Prostate gland (tissue), 2 donors: Measurements from ENCODE around the gene RASSF1. TPM values are rescaled to one million over a fixed set of nuclear protein-coding genes. Genes with fewer than 3 reads are reported as not detected.

Experiments used
- DNase-seq: peaks from one replicate; pipeline ENCODE4 v3.0.0-alpha.2; 2019; ENCODE audit warnings: low spot score
- H3K27ac ChIP-seq, 2 donors: fragments of 200-600 bp; sonication (generic); 2 replicates each; pipeline ENCODE4 v1.5.1; 2017 to 2019
- H3K27me3 ChIP-seq: fragments of 200-600 bp; sonication (generic); replicated peaks from 2 replicates; pipeline ENCODE4 v1.5.1; 2019; ENCODE audit not compliant: insufficient read depth
- H3K36me3 ChIP-seq, 2 donors: fragments of 200-600 bp; sonication (generic); 1 replicate in 1 of 2; 2 replicates in 1 of 2; pipeline versions ENCODE4 v1.5.1 to v1.8.1; 2017 to 2019
- H3K4me1 ChIP-seq: fragments of 200-600 bp; sonication (generic); replicated peaks from 2 replicates; pipeline ENCODE4 v1.5.1; 2019
- H3K4me3 ChIP-seq, 2 donors: fragments of 200-600 bp; sonication (generic); 2 replicates each; pipeline ENCODE4 v1.5.1; 2017 to 2019
- H3K9me3 ChIP-seq: fragments of 200-600 bp; sonication (generic); 2 replicates; pipeline ENCODE4 v1.5.1; 2017
- CTCF ChIP-seq, 4 experiments: fragments of 200-600 bp in 2 of 4; fragments of 450-650 bp in 2 of 4; sonication (generic) in 2 of 4; IDR thresholded peaks; 1 replicate in 3 of 4; 2 replicates in 1 of 4; pipeline ENCODE4 v1.5.1; 2016 to 2019; ENCODE audit warnings: antibody characterized with exemption in 4 of 4, mild to moderate bottlenecking in 2 of 4, moderate library complexity in 2 of 4
- POLR2A ChIP-seq: fragments of 450-650 bp; IDR thresholded peaks from one replicate; pipeline ENCODE4 v1.6.1; 2016; ENCODE audit warnings: antibody characterized with exemption, mild to moderate bottlenecking
- POLR2AphosphoS5 ChIP-seq: sonication (generic); formaldehyde crosslinking; IDR thresholded peaks from one replicate; pipeline ENCODE4 v1.6.1; 2017; ENCODE audit warnings: antibody characterized with exemption
- WGBS: methylation state at CpG from one replicate; pipeline ENCODE4 v1.1.5; 2018; 5-methylcytosine and 5-hydroxymethylcytosine counted together
- intact Hi-C: fragments of 100-400 bp; cut with DNase I; formaldehyde crosslinking; loops from one replicate; pipeline ENCODE4 v1.14.2; 2022
- total RNA-seq, 2 donors: library from RNA; depleted of rRNA; stranded (reverse); fragments of >200 nt; gene quantifications; one replicate each; pipeline ENCODE4 v1.1.0, GENCODE V29; 2016

RASSF1 gene
- total RNA-seq, 2 donors from 2014 or later, result 23.8 to 36.6 TPM

- peaks cover 20% of the 10 kb centered on the region for H3K4me1 ChIP-seq
- 39% methylated on average over 4 of the region's 4 CpGs for WGBS
- no peak for TF ChIP-seq CTCF (IDR thresholded peaks at IDR 0.05)
- no peak for TF ChIP-seq POLR2AphosphoS5
- TF ChIP-seq POLR2A, result no peak
- no peak for DNase-seq
- intact Hi-C loops, result loop anchor here (2.0 to 5.0 kb wide), 2 partner anchors 62 to 86 kb away; partner anchors contain the start of gene GNAI2
- H3K4me3 ChIP-seq, result no peak overlapping the region
- no peaks in the 10 kb centered on the region for H3K27me3 ChIP-seq
- peak overlapping the region; percentile 88 to 95 for H3K27ac ChIP-seq
- no peaks in the 10 kb centered on the region for H3K9me3 ChIP-seq
- no peaks in the 10 kb centered on the region for H3K36me3 ChIP-seq
These were observed 17.5 kb downstream of the RASSF1 start for GRCh38 chr3:50323092-50323600.

DNA sequence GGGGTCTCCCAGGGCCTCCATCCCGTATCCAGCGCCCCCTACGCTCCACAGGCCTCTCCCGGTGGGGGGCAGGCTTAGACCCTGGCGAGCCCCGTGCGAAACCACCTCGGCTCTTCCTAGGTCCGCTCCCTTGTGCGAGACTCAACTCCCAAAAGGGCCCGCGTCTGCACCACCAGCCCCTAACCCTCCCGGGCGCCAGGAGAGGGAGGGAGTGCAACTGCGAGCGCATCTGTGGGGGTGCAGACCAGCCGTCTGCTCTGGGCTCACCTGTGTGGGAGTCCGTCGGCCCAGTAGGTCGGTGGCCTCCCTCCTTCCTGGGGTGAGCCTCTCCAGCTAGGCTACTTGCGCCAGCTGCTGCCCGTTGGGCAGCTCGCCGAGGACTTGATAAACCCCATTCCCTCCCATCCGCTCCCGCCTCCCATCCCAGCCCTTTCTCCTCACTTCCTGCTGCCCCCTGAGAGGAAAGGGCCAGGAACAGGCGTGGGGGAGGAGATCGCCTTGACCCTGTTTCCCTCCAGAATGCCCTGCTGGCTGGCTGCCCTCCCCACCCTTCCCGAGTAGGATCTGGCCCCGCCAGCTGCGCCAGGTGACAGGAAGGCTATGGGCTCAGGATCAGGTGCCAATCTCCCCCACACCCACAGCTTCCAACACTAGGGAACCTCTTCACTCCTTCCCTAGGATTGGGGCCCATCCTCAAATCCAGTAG is 18.1 kb downstream of the RASSF1 start, which contains the start of gene HYAL2:
Gene HYAL2 (minus strand): TSS at position 360 of the 706 bp plus-strand sequence. CDS start 2,256 bp downstream, outside the sequence.
- H3K27ac ChIP-seq, result peak within 1 kb of the TSS; percentile 88 to 95
- peak within 1 kb of the TSS; percentile 48 to 68 for H3K4me3 ChIP-seq
- TF ChIP-seq POLR2AphosphoS5, result no peak
- TF ChIP-seq POLR2A, result no peak
- TF ChIP-seq CTCF (IDR thresholded peaks at IDR 0.05), result no peak
- peaks cover 26% of the 10 kb centered on the region for H3K4me1 ChIP-seq
- H3K27me3 ChIP-seq, result no peaks in the 10 kb centered on the region
- DNase-seq, result no peak
- intact Hi-C loops, result loop anchor here (2.0 to 5.0 kb wide), 2 partner anchors 62 to 85 kb away; partner anchors contain the start of gene GNAI2
- no peaks in the 10 kb centered on the region for H3K9me3 ChIP-seq
- no peaks in the 10 kb centered on the region for H3K36me3 ChIP-seq
- 31% methylated on average over 31 of the region's 31 CpGs for WGBS

GRCh38 chr3:50322115-50322385 is 18.6 kb downstream of the RASSF1 start:
- H3K9me3 ChIP-seq, result no peaks in the 10 kb centered on the region
- no peaks in the 10 kb centered on the region for H3K27me3 ChIP-seq
- H3K36me3 ChIP-seq, result no peaks in the 10 kb centered on the region
- peak overlapping the region; percentile 88 to 95 for H3K27ac ChIP-seq
- peak overlapping the region; percentile 48 to 68 for H3K4me3 ChIP-seq
- TF ChIP-seq CTCF (IDR thresholded peaks at IDR 0.05), result no peak
- TF ChIP-seq POLR2A, result no peak
- TF ChIP-seq POLR2AphosphoS5, result no peak
- DNase-seq, result no peak
- 20% methylated on average over 9 of the region's 14 CpGs for WGBS
- H3K4me1 ChIP-seq, result peaks cover 26% of the 10 kb centered on the region
- intact Hi-C loops, result loop anchor here (2.0 to 5.0 kb wide), 2 partner anchors 61 to 85 kb away; partner anchors contain the start of gene GNAI2

DNA sequence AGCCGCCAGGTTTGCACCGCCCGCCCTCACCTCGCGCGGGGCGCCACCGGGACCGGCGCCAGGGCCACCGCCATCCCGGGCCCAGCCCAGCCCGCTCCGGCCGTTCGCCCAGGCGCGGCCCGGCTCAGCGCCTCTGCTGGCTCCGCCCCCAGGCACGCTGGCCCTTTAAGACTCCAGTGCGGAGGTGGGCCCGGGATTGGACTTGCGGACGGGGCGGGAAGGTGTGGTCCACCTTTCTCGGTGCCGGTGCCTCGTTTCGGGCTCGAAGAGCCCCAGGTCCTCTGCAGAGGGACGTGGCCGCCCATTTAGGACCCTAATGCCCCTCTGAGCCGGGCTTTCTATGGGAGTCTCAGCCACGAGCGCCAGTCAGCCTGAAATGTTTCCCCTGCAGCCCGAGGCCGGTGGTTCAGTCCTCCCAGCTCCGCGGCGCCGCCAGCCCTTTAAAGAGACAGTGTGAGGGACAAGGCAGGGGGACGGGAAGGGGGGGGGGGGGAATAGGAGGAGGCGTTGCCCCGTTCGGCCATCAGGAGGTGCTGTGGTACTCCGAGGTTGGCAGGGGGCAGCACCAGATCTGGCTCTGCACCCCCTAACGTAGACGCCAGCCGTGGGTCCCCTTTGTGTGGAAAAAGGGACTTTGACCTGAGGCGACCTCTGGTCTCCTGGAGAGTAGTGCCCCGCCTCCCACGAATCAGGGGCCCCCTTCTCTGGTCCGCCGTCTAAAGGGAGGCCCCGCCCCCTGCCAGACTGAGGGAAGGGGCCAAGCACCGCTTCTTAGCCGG is 19.1 kb downstream of the RASSF1 start:
- DNase-seq, result peak; percentile 84
- Histone ChIP-seq H3K9me3 (no peaks in the 10 kb centered on the region), H3K4me1 (peaks cover 27% of the 10 kb centered on the region), H3K4me3 (peak overlapping the region; percentile 48 to 68), H3K36me3 (no peaks in the 10 kb centered on the region), H3K27me3 (no peaks in the 10 kb centered on the region), H3K27ac (peak overlapping the region; percentile 88 to 95)
- TF ChIP-seq CTCF (IDR thresholded peaks at IDR 0.05), result peak in 2 of 4 experiments; percentile 21 to 66
- no peak for TF ChIP-seq POLR2A
- TF ChIP-seq POLR2AphosphoS5, result peak; percentile 73
- intact Hi-C loops, result loop anchor here (2.0 to 5.0 kb wide), 2 partner anchors 61 to 84 kb away; partner anchors contain the start of gene GNAI2
- 2% methylated on average over 45 of the region's 59 CpGs for WGBS
